GM15510 (cell line): ENCODE results near the gene SOX13.

Source experiments
- POLR2A ChIP-seq: IDR thresholded peaks from 3 replicates; pipeline ENCODE4 v1.6.1; 2011; ENCODE audit warnings: borderline replicate concordance; ENCODE audit not compliant: insufficient read length; ENCODE audit errors: extremely low read depth

The SOX13 gene

DNA sequence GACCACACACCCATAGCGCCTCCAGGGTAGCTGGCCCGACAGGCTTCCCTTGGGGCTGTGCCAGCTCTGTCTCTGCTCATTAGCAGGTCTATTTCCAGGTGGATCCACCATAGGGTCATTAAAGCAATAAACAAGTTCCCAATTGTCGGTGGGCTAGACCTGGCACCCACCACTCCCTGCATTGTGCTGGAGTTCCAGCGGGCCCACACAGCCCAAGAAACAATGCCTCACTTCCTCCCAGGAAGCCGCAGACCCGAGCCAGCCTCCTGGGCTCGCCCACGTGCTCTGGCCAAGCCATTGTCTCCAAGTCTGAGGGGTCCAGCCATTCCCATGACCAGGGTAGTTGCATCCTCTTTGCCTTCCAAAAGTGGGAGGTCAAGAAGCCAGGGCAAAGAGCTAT is 27.5 kb upstream of the SOX13 start:
- no peak for TF ChIP-seq POLR2A

DNA sequence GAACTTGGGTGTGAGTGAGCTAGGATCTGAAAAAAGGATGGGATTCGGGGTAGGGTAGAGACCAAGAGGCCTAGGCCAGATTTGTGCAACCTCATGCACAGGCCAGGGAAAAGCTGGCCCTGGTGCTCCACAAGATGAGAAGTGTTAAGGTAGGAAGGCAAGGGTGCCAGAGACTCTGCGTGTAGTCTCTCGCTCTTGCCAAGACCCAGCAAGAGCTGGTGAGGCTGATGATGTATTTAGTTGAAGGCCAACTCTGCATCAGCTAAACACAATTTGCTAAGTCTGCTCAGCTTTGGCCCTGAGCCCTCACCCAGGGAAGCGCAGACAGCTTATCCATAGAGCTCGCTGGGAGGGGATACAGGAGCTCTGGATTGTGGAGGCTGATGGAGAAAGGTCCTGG is 26.6 kb upstream of the SOX13 start:
- no peak for TF ChIP-seq POLR2A

DNA sequence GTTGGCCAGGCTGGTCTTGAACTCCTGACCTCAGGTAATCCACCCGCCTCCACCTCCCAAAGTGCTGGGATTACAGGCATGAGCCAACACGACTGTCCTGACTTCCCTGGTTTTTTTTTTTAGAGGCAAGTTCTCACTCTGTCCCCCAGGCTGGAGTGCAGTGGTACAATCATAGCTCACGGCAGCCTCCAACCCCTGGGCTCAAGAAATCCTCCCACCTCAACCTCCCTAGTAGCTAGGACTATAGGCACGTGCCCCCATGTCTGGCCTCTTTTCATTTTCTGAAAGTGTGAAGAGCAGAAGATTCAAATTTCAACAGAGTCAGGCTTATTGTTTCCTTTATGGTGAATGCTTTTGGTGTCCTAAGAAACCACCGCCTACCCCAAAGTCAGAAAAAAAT is 21.7 kb upstream of the SOX13 start:
- no peak for TF ChIP-seq POLR2A

DNA sequence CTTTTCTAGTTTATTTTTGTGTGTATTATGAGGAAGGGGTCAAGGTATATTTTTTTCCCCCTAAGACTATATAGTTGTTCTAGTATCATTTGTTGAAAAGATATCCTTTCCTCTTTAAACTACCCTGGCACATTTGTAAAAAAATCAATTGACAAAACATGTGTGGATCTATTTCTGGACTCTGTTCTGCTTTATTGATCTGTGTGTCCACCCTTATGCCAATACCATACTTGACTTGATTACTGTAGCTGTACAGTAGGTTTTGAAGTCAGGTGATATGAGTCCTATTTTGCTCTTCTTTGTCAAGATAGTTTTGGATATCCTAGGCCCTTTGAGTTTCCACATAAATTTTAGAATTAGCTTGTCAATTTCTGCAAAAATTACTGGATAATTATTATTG is 21.2 kb upstream of the SOX13 start:
- TF ChIP-seq POLR2A = no peak

DNA sequence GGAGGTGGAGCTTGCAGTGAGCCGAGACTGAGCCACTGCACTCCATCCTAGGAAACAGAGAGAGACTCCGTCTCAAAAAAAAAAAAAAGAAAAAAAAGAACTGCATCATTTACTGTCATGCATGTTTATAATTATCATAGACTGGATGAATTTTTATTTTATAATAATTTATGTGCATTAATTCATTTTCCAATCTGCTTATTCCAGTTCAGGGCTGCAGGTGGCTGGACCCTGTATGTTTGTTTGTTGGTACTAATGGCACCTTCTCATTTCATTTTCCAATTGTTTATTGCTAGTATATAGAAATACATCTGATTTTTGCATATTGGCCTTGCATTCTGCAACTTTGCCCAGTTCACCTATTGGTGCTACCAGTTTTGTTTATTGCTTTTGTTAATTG is 19.0 kb upstream of the SOX13 start:
- TF ChIP-seq POLR2A = no peak

DNA sequence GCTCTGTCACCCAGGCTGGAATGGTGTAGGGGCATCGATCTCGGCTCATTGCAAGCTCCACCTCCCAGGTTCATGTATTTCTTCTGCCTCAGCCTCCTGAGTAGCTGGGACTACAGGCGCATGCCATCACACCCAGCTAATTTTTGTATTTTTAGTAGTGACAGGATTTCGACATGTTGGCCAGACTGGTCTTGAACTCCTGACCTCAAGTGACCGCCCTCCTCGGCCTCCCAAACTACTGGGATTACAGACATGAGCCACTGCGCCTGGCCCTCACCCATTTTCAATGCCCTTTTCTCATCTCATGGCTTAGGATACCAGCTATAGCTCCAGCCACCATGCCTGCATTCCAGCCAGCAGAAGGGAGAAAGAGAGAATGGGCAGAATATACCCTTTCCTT is 12.9 kb upstream of the SOX13 start:
- no peak for TF ChIP-seq POLR2A

DNA sequence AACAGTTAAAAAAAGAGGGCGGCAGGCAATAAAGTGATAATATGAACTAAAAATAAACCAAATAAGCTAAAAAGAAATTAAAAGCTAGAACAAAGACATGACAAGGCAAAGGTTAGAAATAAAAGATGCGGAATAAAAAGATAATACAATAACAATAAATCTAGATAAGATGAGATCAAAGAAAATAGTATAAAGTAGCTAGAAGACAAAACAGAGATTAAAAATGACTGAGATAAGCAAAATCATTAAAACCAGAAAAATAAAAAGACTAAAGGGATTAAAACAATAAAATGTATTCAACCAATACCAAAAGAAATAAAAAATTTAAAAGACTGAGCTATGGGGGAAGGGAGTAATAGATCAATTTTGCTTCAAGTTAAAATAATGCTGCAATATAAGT is 10.8 kb upstream of the SOX13 start:
- TF ChIP-seq POLR2A = no peak

DNA sequence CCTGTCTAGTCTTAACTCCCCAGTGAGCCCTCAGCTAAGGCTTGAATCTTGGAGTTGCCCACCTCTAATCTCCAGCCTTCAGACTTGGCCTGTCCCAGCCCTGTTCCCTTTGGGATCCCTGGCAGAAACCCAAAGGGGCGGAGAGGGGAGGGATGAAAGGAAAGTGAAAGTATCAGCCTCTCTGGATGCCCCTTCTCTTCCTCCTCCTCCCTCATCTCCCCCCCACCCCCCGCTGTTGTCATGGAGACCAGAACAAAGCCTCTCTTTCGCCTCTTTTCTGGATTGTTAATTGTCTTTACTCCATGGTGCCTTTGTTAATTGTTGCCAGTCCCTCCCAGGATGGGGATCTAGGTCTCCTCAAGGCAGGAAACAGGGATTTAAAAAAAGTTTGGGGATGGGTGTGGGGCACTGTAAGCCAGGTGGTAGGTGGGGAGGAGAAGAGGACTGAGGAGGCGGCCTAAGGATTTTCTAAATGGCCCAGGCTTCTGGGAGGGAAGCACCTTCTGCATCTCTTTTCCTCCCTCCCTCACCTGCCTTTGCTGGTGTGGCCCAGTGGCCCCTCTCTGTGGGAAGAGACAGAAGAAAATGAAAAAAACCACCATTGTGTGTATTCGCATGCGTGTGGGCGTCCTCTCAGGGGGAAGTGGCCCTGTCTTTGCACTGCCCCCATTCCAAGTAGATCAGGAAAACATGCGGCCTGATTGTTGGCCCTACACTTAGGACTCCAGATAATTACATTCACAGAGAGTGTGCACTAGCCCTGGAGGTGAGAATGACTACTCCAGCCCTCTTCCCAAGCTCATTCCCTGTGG is 7.5 kb upstream of the SOX13 start:
- TF ChIP-seq POLR2A = no peak

DNA sequence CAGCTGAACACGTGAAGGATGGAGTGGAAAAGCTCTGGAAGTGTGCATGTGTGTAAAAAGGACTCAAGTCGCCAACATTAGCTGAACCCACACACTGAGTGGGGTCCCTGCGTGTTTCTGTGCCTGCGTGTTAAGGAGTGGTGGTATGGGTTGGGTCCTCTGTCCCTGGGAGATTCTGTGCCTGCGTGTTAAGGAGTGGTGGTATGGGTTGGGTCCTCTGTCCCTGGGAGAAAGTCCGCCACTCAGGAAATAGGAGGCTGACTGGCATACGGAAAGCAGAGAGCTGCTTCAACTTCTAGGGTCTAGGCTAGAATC is 7.0 kb upstream of the SOX13 start:
- no peak for TF ChIP-seq POLR2A

DNA sequence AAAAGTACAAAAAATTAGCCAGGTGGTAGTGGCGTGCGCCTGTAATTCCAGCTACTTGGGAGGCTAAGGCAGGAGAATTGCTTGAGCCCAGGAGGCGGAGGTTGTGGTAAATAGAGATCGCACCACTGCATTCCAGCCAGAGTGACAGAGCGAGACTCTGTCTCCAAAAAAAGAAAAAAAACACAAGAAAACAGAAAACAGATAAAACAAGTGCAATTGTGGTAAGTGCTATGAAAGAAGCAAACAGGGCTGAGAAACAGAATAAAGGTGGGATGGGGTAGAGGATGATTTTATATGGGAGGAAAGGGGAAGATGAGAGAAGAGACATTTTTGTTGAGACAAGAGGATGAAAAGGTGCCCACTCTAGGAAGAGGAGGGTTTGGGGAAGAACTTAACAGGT is 5.0 kb upstream of the SOX13 start:
- no peak for TF ChIP-seq POLR2A

DNA sequence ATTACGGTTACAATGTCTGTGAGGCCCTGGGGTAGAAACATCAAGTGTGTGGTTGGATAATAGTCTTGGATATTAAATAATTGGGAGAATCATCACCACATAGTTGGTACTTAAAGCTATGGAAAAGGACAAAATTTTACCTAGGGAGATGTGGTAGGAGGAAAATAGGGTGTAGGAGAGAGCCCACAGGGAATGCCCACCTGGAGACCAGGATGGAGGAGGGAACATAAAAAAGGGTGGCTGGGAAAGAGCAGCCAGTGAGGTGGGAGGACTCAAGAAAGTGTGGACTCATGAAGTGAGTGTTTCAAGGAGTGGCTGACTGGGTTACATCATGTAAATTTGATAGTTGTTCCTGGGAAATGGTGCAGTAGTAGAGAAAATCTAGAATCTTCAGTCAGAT is 3.0 kb upstream of the SOX13 start:
- no peak for TF ChIP-seq POLR2A

DNA sequence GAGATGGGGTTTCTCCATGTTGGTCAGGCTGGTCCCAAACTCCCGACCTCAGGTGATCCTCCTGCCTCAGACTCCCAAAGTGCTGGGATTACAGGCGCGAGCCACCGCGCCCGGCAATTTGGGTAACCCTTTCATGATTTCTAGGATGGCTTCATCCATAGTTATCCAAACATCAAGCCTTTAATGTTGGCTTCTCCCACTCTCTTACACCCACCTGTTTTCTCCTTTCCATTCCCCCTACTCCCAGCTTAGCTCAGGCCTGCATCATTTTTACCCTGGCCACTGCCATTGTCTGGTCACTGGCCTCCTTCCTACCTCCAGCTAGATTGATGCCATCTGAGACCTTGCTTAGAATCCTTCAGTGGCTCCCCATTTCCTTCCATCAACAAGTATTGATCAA is 2.0 kb upstream of the SOX13 start:
- no peak for TF ChIP-seq POLR2A

DNA sequence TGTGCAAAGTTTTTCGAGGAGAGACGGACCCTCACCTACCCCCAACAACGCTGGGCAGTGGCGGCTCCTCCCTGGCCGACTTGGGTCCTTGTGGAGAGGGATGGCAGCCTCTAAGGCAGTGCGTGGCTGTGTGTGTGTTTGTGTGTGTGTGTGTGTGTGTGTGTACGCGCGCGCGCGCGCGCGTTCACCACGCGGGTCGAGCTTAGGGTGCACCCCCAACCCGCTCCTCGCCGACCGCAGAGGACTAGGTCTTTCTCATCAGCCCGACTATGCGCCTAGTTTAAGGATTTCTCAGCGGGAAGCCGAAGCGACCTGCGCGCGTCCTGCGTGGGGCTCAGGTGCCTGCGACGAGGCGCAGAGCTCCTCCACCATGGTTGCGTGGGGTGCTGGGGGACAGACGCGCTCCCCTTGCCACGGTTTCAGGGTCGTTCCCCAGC is 940 bp downstream of the SOX13 start:
- no peak for TF ChIP-seq POLR2A

DNA sequence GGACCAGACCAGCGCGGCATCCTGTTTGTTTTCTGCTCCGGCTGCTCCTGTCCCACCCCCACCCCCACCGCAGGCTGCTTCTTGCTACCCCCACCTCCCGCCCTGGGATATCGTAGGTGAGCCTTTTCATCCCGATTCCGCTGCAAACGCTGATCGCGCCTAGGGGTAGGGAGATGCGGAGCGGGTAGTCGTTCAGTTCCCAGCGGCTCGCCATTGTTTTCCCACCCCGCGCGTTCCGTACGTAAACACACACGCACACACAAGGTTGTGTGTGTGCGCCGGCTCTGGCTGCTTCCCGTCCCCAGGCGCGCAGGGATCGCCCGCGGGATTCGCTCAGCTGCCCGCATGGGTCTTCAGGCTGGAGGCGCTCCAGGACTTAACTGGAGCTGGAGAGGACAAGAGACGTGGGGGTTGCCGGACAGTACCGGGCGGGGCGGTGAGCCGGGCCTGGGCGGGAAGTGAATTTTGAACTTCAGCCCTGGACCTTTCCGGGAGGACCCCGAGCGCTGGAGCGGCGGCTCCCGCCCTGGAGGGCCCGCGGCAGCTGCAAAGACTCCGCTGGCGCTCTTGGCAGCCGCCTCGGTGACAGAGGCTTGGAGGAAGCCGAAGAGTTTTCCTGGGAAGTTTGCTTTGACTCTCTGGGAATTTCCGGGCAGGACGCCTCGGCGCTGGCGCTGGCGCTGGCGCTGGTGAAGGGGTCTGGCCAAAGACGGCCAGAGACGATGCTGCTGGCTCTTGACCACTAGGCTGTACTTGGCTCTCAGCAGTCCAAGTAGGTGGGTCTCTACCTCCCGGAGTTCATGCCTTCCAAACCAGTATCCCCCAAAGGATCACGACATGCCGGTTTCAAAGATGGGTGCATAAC is 1.6 kb downstream of the SOX13 start:
- no peak for TF ChIP-seq POLR2A

DNA sequence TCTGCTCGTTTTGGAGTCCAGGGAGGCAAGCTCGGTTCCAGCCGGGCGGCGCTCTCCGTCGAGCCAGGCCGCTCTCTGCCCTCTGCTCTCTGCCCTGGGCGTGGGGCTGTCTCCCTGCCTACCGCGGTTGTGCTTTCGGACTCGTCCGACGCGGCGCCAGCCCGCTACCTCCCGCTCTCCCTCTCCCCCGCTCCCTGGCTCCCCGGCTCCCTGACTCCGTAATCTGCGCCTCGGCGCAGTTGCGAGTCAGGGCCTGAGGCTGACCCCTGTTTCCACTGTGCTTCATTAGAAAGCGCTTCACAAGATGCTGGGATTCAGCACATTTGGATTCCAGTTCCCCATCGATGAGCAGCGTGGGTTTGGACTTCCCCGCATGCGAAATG is 2.2 kb downstream of the SOX13 start:
- TF ChIP-seq POLR2A = no peak
